ENCODE data around the gene ENOX1. TPM values are rescaled to one million over a fixed set of nuclear protein-coding genes. Genes with fewer than 3 reads are reported as not detected.

Gene ENOX1
- total RNA-seq, 1 donor from 2014 or later, result 3.0 TPM

DNA sequence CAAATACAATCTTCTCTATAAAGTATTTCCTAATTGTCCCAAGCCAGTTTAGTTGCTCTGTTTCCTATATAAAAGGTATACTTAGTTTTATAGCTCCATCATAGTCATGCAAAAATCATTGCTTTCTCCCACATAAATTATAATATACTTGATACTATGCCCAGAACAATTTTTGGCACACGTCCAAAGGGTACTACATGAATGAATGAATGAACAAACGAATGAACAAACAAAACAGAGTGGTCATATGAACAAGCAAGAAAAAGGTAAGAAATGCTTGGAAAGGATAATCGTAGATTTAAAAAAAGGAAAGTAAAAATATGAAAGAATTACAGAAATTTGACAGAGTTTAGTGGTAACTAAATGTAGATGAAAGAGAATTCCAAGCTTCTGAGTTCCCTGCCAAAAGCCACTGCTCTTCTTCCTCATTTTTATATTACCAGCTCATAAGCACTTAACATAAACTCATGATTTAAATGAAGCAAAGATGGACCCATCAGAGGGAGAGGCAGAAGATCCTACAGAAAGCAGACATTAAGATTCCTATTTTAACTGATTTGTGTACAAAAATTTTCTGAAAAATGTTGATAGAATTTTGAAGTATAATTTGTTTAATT lies 123.2 kb downstream of the ENOX1 start:
- H3K27me3 Mint-ChIP-seq (ENCODE audit: low read depth), result no peaks in the 10 kb centered on the region
- TF ChIP-seq, protein P1, sequence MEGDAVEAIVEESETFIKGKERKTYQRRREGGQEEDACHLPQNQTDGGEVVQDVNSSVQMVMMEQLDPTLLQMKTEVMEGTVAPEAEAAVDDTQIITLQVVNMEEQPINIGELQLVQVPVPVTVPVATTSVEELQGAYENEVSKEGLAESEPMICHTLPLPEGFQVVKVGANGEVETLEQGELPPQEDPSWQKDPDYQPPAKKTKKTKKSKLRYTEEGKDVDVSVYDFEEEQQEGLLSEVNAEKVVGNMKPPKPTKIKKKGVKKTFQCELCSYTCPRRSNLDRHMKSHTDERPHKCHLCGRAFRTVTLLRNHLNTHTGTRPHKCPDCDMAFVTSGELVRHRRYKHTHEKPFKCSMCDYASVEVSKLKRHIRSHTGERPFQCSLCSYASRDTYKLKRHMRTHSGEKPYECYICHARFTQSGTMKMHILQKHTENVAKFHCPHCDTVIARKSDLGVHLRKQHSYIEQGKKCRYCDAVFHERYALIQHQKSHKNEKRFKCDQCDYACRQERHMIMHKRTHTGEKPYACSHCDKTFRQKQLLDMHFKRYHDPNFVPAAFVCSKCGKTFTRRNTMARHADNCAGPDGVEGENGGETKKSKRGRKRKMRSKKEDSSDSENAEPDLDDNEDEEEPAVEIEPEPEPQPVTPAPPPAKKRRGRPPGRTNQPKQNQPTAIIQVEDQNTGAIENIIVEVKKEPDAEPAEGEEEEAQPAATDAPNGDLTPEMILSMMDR (IDR thresholded peaks at IDR 0.05; ENCODE audit: unreplicated experiment), result no peak
- no peaks in the 10 kb centered on the region for H3K36me3 Mint-ChIP-seq
- H3K4me3 Mint-ChIP-seq, result no peak overlapping the region
- no peaks in the 10 kb centered on the region for H3K9me3 Mint-ChIP-seq
- no peak for DNase-seq (ENCODE audit: low spot score in 2 of 2, unreplicated experiment in 2 of 2)
- peaks cover 31% of the 10 kb centered on the region for H3K4me1 Mint-ChIP-seq
- H3K27ac Mint-ChIP-seq, result no peak overlapping the region

DNA sequence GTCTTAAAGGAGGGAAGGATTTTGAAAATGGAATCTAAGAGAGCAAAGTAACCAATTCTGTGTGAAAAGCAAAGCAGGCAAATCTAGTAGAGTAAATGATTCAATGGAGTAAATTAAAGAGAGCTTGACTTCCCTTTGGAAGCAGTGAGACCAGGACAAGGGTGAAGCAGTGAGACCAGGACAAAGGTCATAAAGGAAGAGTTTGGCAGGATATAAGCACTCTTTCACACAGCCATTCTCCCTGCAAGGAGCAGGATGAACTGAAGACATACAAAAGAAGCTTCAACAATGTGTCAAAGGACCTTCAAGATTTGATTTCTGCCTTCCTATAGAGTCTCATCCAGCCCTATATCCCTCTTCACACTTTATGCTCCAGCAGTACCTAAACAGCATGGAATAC lies 123.8 kb downstream of the ENOX1 start:
- Mint-ChIP-seq H3K36me3 (no peaks in the 10 kb centered on the region), H3K27ac (no peak overlapping the region), H3K27me3 (ENCODE audit: low read depth) (no peaks in the 10 kb centered on the region)

DNA sequence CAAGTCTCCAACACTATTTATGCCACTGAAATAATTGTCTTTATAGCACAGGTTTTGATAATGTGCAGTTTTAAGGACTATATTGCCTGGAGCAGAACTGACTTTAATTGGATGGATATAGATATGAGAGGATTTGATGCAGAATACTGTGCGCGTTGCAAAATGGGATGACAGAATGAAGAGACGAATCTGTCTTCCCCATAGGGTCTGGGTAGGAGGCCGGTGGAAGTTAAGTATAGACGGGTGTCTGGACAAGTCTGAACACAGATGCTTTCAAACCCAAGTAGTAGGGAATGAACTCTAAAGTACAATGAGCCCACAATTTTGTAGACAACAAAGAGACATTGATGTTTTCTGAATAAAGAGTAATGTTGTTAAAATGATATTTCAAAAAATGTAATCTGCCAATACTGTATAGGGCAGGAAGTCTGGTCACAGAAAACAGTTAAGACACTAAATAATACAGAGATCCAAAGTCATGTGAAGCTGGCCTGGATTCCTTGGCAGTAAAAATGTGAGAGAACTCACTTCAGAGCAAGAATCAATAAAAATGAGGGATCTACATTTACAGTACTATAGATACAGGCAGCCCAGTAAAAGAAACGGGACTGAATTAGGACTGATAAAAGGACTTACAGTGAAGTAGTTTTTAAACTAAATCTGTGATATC lies 125.5 kb downstream of the ENOX1 start:
- TF ChIP-seq, protein P1 (IDR thresholded peaks at IDR 0.05; ENCODE audit: unreplicated experiment), result no peak
- Mint-ChIP-seq H3K4me3 (no peak overlapping the region), H3K27ac (no peak overlapping the region), H3K4me1 (peaks cover 31% of the 10 kb centered on the region), H3K27me3 (ENCODE audit: low read depth) (no peaks in the 10 kb centered on the region), H3K9me3 (no peaks in the 10 kb centered on the region), H3K36me3 (no peaks in the 10 kb centered on the region)
- no peak for DNase-seq (ENCODE audit: low spot score in 2 of 2, unreplicated experiment in 2 of 2)

More for the DNA sequence above, 123.8 kb downstream of the ENOX1 start:
- TF ChIP-seq, protein P1 (IDR thresholded peaks at IDR 0.05; ENCODE audit: unreplicated experiment), result no peak
- Mint-ChIP-seq H3K4me3 (no peak overlapping the region), H3K9me3 (no peaks in the 10 kb centered on the region), H3K4me1 (peaks cover 31% of the 10 kb centered on the region)
- DNase-seq (ENCODE audit: low spot score in 2 of 2, unreplicated experiment in 2 of 2), result no peak

DNA sequence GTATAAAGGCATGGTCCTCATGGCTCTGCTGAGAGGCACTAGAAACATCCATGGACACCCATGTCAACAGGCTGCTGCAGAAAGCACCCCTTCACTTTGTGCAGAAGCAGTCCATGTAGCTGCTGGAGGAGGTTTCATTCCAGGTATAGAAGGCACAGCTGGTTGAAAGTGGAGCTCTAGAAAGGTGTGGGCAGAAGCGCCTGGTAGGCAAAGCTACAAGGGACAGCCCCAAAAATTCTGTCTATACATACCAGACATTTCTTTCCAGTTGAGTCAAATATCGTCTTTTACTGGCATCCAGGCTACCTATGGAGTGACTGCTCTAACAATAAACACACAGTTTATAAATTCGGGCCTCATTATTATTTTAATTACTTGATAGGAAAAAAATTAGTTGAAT lies 129.3 kb downstream of the ENOX1 start:
- no peaks in the 10 kb centered on the region for H3K27me3 Mint-ChIP-seq (ENCODE audit: low read depth)
- H3K4me1 Mint-ChIP-seq, result peaks cover 8% of the 10 kb centered on the region
- H3K36me3 Mint-ChIP-seq, result no peaks in the 10 kb centered on the region
- no peaks in the 10 kb centered on the region for H3K9me3 Mint-ChIP-seq
- no peak overlapping the region for H3K27ac Mint-ChIP-seq
- no peak for DNase-seq (ENCODE audit: low spot score in 2 of 2, unreplicated experiment in 2 of 2)
- no peak overlapping the region for H3K4me3 Mint-ChIP-seq
- TF ChIP-seq, protein P1 (IDR thresholded peaks at IDR 0.05; ENCODE audit: unreplicated experiment), result no peak

DNA sequence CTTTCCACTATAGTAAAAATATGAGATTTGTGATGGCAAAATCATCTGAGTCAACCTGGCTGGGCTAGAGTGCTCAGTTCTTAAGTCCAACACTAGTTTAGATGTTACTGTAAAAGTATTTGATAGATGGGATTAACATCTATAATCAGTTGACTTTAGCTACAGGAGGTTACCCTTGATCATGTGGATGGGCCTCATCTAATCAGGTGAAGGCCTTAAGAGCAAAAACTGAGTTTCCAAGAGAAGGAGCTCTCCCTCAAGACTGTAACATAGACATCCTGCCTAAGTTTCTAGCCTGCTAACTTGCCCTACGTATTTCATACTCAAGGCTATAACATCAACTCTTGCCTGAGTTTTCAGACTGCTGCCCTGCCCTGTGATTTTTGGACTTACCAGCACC lies 132.8 kb downstream of the ENOX1 start:
- DNase-seq (ENCODE audit: low spot score in 2 of 2, unreplicated experiment in 2 of 2), result no peak
- Mint-ChIP-seq H3K4me1 (no peaks in the 10 kb centered on the region), H3K4me3 (no peak overlapping the region), H3K36me3 (no peaks in the 10 kb centered on the region), H3K27ac (no peak overlapping the region), H3K9me3 (no peaks in the 10 kb centered on the region), H3K27me3 (ENCODE audit: low read depth) (no peaks in the 10 kb centered on the region)
- TF ChIP-seq, protein P1 (IDR thresholded peaks at IDR 0.05; ENCODE audit: unreplicated experiment), result no peak

Data from mesothelial cell of epicardium (in vitro differentiated cells).